Vagina (tissue), 2 donors: ENCODE data around the gene DDA1. TPM values are rescaled to one million over a fixed set of nuclear protein-coding genes. Genes with fewer than 3 reads are reported as not detected.

Experiments used
- DNase-seq, 2 donors: peaks; one replicate each; pipeline ENCODE4 v3.0.0-alpha.2; 2017; ENCODE audit errors: extremely low spot score in 2 of 2
- H3K27ac ChIP-seq: fragments of 200-600 bp; sonication (generic); one replicate; pipeline ENCODE4 v1.5.1; 2019
- H3K27me3 ChIP-seq: fragments of 200-600 bp; sonication (generic); one replicate; pipeline ENCODE4 v1.5.1; 2019
- H3K36me3 ChIP-seq, 2 donors: fragments of 200-600 bp; sonication (generic); one replicate each; pipeline ENCODE4 v1.5.1; 2017 to 2019
- H3K4me1 ChIP-seq: fragments of 200-600 bp; sonication (generic); one replicate; pipeline ENCODE4 v1.5.1; 2019
- H3K4me3 ChIP-seq, 2 donors: fragments of 200-600 bp; sonication (generic); 1 replicate in 1 of 2; 2 replicates in 1 of 2; pipeline ENCODE4 v1.5.1; 2016 to 2019
- H3K9me3 ChIP-seq: fragments of 200-600 bp; sonication (generic); one replicate; pipeline ENCODE4 v1.5.1; 2019
- CTCF ChIP-seq, 3 experiments: fragments of 450-650 bp in 2 of 3; fragments of 200-600 bp in 1 of 3; sonication (generic) in 1 of 3; IDR thresholded peaks; one replicate each; pipeline ENCODE4 v1.5.1; 2017 to 2019; ENCODE audit warnings: antibody characterized with exemption in 3 of 3, mild to moderate bottlenecking in 2 of 3, moderate library complexity in 2 of 3
- POLR2A ChIP-seq, 2 donors: fragments of 450-650 bp; IDR thresholded peaks; one replicate each; pipeline ENCODE4 v1.6.1; 2017; ENCODE audit warnings: antibody characterized with exemption in 2 of 2, mild to moderate bottlenecking in 2 of 2, moderate library complexity in 2 of 2
- POLR2AphosphoS5 ChIP-seq, 2 donors: sonication (generic); formaldehyde crosslinking; IDR thresholded peaks; one replicate each; pipeline ENCODE4 v1.9.0; 2017; ENCODE audit warnings: antibody characterized with exemption in 2 of 2, mild to moderate bottlenecking in 2 of 2, low read depth in 1 of 2; ENCODE audit not compliant: insufficient read depth in 1 of 2
- intact Hi-C: fragments of 100-400 bp; cut with DNase I; formaldehyde crosslinking; loops from one replicate; pipeline ENCODE4 v1.15.1; 2023
- total RNA-seq: library from RNA; depleted of rRNA; stranded (reverse); fragments of >200 nt; gene quantifications from one replicate; pipeline ENCODE4 v1.2.3, GENCODE V29; 2016

The DDA1 gene
- total RNA-seq, 1 donor from 2014 or later: 12.0 TPM

- H3K27ac ChIP-seq: peak overlapping the region; percentile 61
- H3K4me1 ChIP-seq: peaks cover 30% of the 10 kb centered on the region
- no peak overlapping the region for H3K4me3 ChIP-seq
- H3K9me3 ChIP-seq: no peaks in the 10 kb centered on the region
- intact Hi-C loops: loop anchor here (2.0 kb wide), 1 partner anchor 37 kb away; no protein-coding TSS in a partner anchor
- no peaks in the 10 kb centered on the region for H3K27me3 ChIP-seq
- no peaks in the 10 kb centered on the region for H3K36me3 ChIP-seq
- no peak for DNase-seq
- TF ChIP-seq POLR2A (IDR thresholded peaks at IDR 0.05) (no peak), POLR2AphosphoS5 (IDR thresholded peaks at IDR 0.05; ENCODE audit: insufficient read depth in 1 of 2, low read depth in 1 of 2) (peak; percentile 11 to 32), CTCF (IDR thresholded peaks at IDR 0.05) (no peak)
Observed at GRCh38 chr19:17347361-17347760, 38.0 kb downstream of the DDA1 start.

GRCh38 chr19:17347877-17348276 is 38.5 kb downstream of the DDA1 start:
- DNase-seq: no peak
- Histone ChIP-seq H3K4me1 (peaks cover 35% of the 10 kb centered on the region), H3K27ac (peak overlapping the region; percentile 61), H3K36me3 (no peaks in the 10 kb centered on the region), H3K4me3 (no peak overlapping the region), H3K27me3 (no peaks in the 10 kb centered on the region), H3K9me3 (no peaks in the 10 kb centered on the region)
- no peak for TF ChIP-seq POLR2AphosphoS5 (IDR thresholded peaks at IDR 0.05; ENCODE audit: insufficient read depth in 1 of 2, low read depth in 1 of 2)
- no peak for TF ChIP-seq POLR2A (IDR thresholded peaks at IDR 0.05)
- TF ChIP-seq CTCF (IDR thresholded peaks at IDR 0.05): no peak
- intact Hi-C loops: loop anchor here (2.0 kb wide), 1 partner anchor 37 kb away; no protein-coding TSS in a partner anchor

GRCh38 chr19:17348700-17349099 is 39.3 kb downstream of the DDA1 start:
- intact Hi-C loops: no loop called here
- peaks cover 41% of the 10 kb centered on the region for H3K4me1 ChIP-seq
- no peaks in the 10 kb centered on the region for H3K27me3 ChIP-seq
- H3K4me3 ChIP-seq: no peak overlapping the region
- no peak for DNase-seq
- H3K36me3 ChIP-seq: no peaks in the 10 kb centered on the region
- H3K9me3 ChIP-seq: no peaks in the 10 kb centered on the region
- TF ChIP-seq POLR2A (IDR thresholded peaks at IDR 0.05) (no peak), CTCF (IDR thresholded peaks at IDR 0.05) (no peak), POLR2AphosphoS5 (IDR thresholded peaks at IDR 0.05; ENCODE audit: insufficient read depth in 1 of 2, low read depth in 1 of 2) (peak in 1 of 2 donors; percentile 55)
- H3K27ac ChIP-seq: peak overlapping the region; percentile 61

- no peak for DNase-seq
- no peaks in the 10 kb centered on the region for H3K36me3 ChIP-seq
- H3K27me3 ChIP-seq: no peaks in the 10 kb centered on the region
- peaks cover 41% of the 10 kb centered on the region for H3K4me1 ChIP-seq
- no peak overlapping the region for H3K4me3 ChIP-seq
- no peak overlapping the region for H3K27ac ChIP-seq
- H3K9me3 ChIP-seq: no peaks in the 10 kb centered on the region
- TF ChIP-seq POLR2AphosphoS5 (IDR thresholded peaks at IDR 0.05; ENCODE audit: insufficient read depth in 1 of 2, low read depth in 1 of 2) (no peak), CTCF (IDR thresholded peaks at IDR 0.05) (no peak), POLR2A (IDR thresholded peaks at IDR 0.05) (no peak)
- intact Hi-C loops: no loop called here
Observed at GRCh38 chr19:17351815-17352435, 42.6 kb downstream of the DDA1 start.

GRCh38 chr19:17352608-17353280 is 43.4 kb downstream of the DDA1 start:
- TF ChIP-seq POLR2AphosphoS5 (IDR thresholded peaks at IDR 0.05; ENCODE audit: insufficient read depth in 1 of 2, low read depth in 1 of 2) (peak in 1 of 2 donors; percentile 36), POLR2A (IDR thresholded peaks at IDR 0.05) (no peak), CTCF (IDR thresholded peaks at IDR 0.05) (no peak)

More at GRCh38 chr19:17352608-17353280, 43.4 kb downstream of the DDA1 start:
- Histone ChIP-seq H3K9me3 (no peaks in the 10 kb centered on the region), H3K27me3 (no peaks in the 10 kb centered on the region), H3K4me1 (peaks cover 33% of the 10 kb centered on the region), H3K36me3 (no peaks in the 10 kb centered on the region), H3K4me3 (no peak overlapping the region), H3K27ac (no peak overlapping the region)
- intact Hi-C loops: no loop called here
- DNase-seq: no peak
